Right ventricle myocardium superior (tissue), 1 donor: ENCODE data around the gene FASN. TPM values are rescaled to one million over a fixed set of nuclear protein-coding genes. Genes with fewer than 3 reads are reported as not detected.

Experiments used
- ATAC-seq: fragments of 200-7000 bp; cut with Tn5 transposase; one replicate; pipeline ENCODE4 v1.9.1; 2020; ENCODE audit warnings: mild to moderate bottlenecking; ENCODE audit not compliant: poor library complexity
- DNase-seq: peaks from one replicate; pipeline ENCODE4 v3.0.0-alpha.2; 2020
- intact Hi-C: fragments of 100-400 bp; cut with DNase I; formaldehyde crosslinking; loops from one replicate; pipeline ENCODE4 v1.11.2; 2022
- total RNA-seq: library from RNA; stranded (reverse); fragmentation: NEBNext Ultra II Directional; extraction: Animal tissue kit (Norgen Biotek cat#: 25700); gene quantifications from one replicate; pipeline ENCODE4 v1.2.1, GENCODE V29; 2021
- donor health status: DM: no; HTN: yes; CAD: no; lungs with severe emphysema.

FASN gene
- total RNA-seq, 1 donor from 2014 or later = 23.0 TPM

DNA sequence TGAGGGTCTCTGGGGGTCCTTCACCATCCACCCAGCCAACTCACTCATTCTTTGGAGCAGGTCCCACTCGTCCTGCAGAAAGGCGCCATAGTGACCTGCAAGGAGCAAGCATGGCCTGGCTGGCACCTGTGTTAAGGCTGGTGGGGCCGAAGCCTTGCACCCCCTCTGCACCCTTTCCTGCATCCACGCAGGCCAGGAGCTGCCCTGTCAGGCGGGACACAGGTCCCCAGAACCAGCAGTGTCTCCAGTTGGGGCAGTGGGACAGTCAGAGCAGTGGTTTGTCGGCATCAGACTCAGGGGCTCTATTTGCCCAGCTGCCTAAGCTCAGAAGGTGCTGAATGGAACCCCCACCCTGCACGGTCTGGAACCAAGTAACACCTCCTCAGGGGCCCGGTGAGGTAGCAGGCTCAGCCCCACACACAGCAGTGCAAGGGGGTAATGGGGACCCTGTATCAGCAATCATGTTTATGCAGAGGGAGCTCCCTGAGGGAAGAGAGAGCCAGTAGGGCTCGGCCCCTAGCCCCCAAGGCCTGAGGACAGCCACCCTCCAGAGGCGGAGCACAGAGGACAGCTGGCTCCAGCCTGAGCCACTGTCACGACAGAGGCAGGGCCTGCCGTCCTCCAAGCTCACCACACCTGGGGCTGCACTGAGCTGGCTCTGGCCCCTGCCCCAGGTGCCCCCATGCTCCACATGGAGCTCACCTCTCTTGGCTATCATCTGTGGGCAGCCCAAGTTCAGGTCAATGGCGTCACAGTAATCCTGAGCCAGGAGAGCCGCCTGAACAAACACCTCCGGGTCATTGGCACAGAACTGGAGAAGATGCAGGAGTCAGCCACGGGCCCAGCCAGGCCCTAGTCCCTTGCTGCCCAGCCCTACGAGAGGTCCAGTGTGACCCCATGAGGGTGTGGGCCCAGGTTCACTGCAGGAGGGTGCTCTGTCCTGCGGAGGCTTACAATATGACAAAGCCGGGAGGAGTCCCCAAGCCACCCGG lies 34.3 kb downstream of the FASN start:
- DNase-seq (no peak), ATAC-seq (no peak)
- intact Hi-C loops = no loop called here

DNA sequence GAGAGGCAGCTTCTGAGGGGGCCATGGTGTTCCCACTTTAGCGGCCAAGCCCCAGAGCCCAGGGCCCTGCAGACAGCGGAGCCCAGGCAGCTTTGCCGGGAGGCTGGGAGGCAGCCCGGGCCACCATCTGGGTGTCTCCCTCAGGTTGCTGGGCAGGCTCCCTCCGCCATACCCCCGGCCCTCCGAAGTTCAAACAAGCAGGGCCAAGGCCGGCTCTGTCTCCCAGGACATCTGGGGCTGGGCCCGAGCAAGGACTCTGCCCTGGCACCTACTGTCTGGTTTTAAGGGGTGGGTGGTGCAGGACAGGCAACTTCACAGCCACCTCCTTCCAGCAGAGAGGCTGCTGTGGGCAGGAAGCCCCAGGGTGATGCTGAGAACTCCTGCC lies 35.1 kb downstream of the FASN start:
- no peak for DNase-seq
- ATAC-seq = no peak
- intact Hi-C loops = no loop called here

DNA sequence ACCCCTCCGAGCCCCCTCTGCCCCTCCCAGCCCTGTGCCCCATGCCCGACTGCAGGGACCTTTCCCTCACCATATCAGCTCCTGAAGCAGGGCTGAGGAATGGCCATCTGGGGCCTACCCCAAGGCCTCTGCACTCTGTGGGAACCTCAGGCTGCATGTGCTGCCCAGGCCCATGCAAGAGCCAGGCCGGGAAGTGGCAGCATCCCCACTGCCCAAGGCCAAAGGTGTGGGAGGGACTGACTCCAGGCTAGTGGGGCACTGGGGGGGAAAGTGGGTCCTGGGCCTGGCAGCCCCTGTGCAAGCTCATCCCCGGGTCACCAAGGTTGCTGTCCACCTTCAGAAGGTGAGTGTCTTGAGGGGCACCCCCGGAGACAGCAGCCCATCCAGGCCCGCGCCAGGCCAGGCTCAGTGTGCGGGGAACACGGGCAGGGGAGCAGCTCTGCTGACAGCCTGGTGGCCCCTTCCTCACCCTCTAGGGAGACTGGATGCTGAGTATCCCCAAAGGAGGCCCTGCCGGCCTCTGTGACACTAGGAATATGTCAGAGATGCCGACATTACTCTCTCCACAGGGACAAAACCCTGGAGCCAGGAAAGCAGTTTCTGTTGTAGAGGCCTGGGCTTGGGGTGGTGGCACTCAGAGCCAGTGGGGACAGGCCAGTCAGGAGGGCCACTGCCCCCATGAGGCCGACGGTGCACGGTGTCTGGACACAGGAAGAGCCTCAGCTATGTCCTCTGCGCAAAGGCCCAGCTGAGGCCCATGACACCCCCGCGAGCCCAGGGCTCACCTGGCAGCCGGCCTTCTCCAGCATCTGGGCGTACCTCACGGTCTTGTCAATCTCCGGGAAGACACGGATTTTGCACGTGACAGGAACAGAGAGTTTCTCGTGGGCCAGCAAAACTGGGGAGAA lies 35.7 kb downstream of the FASN start:
- intact Hi-C loops = no loop called here
- no peak for ATAC-seq
- DNase-seq = no peak

DNA sequence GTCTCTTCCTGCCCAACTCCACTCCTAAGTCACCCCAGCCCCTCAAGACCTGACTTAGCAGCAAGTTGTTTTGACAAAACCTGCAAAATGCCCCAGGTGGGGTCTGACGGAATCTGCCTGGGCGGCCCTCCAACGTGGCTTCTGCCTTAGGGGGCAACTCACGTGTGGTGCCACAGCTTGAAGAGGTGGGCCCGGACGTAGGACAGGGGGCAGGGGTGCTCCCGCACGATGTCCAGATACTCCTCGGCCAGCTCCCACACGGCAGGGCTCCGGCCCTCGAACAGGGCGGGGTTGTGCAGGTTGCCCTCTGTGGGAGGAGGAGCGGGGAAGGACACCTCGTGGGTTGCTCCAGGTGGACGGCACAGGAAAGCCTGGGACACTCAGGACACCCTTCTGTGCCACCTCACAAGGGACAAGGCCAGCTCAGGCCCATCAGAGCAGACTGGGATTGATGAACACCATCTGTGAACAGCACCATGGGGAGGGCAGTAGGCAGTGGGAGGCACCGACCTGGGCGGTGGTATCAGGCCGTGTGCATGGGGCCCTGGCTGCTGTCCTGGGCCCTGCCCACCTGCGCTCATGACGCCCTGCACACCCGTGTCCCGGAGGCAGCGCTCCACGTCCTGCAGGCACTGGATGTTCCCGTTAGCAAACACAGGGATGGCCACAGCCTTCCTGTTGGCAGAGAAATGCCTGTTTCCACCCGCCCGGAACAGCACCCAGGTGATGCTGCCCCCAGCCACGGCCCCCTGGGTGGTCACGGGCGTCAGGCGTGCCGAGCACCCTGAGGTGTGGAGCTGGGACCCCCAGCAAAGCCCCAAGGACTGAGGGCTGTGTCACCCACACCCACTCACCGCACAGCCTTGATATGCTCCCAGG lies 36.8 kb downstream of the FASN start:
- no peak for DNase-seq
- no peak for ATAC-seq
- intact Hi-C loops = no loop called here

DNA sequence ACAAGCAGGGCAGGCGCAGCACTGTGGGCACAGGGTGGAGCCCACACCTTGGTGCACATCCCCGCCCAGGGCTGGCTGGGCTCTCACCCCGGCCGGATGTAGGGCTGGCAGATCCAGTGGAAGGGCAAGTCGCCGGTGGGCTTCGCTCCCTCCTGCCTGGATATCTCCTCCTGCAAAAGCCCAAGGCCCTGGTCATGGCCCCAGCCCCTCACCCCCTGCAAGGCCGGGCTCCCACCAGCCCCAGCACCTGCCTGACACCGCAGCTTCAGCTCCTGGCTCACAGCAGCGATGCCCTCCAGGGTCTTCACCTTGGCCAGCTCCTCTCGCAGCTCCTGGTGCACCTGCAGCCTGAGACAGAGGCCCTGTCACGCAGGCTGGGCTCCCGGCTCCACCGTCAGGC lies 37.4 kb downstream of the FASN start:
- intact Hi-C loops = no loop called here
- no peak for ATAC-seq
- no peak for DNase-seq

DNA sequence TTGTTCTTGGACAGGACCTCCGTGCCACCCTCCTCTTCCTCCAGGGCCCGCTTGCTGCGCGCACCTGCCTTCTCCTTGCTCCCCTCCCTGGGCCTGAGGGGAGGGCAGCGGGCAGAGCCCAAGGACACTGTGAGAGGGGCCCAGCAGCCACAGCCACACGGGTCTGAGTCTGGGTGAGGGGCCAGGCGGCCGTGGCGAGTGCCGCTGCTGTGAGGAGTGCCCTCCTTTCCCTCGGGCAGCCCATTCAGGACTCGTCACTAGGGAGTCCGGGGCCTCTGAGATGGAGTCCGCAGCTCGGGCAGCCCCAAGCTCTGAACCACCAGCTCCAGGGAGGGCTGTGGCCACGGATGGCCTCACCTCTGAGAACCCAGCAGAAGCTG lies 38.0 kb downstream of the FASN start:
- intact Hi-C loops = no loop called here
- DNase-seq = no peak
- ATAC-seq = no peak

DNA sequence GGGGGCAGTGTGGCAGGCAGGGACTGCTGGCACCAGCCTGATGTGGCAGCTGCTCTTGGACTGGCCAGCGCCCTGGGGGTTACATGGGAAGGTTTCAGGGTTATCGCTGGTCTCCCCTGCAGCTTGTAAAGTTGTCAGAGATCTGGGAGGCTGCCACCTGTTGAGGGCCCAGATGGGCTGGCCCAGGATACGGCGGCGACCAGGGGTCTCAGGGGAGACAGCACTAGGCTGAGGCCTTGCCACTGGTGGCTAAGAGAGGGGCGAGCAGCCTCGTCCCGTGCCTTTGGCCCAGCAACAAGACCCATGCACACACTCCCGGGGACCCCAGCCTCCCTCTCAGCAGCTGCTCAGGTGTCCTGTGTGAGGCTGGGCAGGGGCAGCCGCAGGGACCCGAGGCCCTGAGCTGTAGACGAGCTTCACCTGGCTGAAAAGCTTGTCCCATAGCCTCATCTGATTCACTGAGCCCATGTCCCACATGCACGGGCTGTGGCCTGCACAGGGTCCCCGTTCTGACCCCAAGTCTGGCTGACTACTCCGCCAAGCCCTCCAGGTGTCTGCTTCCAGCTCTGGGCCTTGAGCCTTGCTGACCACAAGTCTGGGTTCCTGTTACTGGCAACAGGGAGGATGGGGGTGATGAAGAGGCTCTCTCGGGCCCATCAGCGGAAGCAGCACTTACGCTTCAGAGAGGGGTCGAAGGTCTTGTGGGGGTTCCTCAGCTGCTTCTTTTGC lies 38.6 kb downstream of the FASN start:
- ATAC-seq = no peak
- DNase-seq = peak; percentile 35
- intact Hi-C loops = no loop called here

DNA sequence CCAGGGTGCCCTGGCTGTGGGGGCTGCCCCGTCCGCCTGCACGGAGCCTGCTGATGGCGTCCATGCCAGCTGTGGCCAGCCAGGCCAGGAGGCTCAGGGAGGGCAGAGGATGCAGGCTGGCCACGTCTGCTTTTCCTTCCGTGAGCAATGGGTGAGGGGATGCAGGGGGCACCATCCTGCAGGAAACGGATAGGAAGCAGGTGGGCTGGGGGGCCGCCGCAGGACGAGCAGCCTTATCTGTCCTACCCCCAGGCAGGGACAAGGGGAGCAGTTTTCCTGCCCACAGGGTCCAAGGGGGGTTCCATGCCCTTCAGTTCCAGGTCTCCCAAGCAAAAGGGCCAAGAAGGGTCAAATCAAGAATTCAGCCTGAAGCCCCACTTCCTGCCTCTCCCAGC lies 39.2 kb downstream of the FASN start:
- intact Hi-C loops = no loop called here
- DNase-seq = no peak
- no peak for ATAC-seq

DNA sequence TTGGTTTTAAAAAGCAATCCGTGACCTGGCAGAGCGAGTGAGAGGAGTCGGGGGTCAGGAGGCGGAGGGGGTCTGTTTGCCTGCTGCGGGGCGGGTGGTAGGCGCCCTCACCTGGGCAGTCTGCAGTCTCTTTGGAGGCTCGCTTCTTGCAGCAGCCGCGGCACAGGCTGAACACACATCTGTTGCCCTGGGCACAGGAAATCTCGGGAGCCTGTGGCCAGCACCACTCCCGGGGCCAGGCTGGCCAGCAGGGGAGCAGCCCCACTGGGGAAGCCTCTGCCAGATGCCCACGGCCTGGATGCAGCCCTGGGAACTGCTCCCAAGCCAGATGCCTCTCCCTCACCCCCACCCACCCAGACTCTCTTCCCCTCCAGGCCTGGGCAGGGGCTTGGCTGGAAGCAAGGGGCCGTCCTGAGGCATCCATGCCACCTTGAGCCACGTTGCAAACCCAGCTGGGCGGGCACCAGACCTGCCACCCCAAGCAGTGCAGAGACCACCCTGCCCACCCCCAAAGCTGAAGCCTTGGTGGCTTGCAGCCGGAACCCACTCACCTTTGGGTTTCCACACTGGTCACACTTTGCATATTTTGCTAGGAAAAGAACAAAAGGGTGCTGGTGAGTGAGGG lies 39.7 kb downstream of the FASN start:
- ATAC-seq (no peak), DNase-seq (no peak)
- intact Hi-C loops = no loop called here

DNA sequence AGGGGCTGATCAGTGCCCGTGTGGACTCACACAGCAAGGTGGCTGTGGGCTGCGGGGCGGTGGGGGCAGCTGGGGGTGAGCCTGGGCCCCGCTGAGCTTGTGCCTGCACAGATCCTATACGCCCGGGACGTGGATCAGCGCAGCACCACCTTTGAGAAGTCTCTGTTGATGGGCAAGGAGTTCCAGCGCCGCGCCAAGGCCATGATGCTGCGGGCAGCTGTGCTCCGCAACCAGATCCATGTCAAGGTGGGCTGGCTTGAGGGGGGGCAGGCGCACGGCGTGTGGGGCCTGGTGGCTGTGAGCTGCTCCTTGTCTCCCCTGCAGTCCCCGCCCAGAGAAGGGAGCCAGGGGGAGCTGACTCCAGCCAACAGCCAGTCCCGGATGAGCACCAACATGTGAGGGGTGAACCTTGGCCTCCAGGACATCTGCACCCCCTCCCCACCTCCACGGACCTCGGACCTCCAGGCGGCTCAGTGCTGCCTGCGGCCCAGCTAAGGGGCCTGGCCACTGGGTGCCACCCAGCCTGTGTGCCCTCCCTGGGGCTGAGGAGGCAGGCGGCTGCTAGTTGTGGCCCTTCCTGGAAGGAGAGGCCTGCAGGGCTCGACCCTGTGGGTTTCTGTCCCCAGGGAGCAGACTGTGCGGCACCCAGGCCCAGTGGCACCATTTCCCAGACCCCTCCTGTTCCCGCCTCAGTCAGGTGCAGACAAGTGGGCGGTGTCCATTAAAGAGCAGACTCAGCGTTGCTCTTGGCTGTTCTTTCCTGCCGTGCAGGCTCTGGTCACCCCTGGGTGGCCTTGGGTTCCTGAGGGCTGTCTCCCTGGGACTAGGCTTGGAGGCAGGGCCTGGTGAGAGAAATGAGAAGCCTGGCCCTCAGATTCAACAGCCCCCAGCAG lies 41.1 kb downstream of the FASN start:
- intact Hi-C loops = no loop called here
- ATAC-seq (no peak), DNase-seq (no peak)

DNA sequence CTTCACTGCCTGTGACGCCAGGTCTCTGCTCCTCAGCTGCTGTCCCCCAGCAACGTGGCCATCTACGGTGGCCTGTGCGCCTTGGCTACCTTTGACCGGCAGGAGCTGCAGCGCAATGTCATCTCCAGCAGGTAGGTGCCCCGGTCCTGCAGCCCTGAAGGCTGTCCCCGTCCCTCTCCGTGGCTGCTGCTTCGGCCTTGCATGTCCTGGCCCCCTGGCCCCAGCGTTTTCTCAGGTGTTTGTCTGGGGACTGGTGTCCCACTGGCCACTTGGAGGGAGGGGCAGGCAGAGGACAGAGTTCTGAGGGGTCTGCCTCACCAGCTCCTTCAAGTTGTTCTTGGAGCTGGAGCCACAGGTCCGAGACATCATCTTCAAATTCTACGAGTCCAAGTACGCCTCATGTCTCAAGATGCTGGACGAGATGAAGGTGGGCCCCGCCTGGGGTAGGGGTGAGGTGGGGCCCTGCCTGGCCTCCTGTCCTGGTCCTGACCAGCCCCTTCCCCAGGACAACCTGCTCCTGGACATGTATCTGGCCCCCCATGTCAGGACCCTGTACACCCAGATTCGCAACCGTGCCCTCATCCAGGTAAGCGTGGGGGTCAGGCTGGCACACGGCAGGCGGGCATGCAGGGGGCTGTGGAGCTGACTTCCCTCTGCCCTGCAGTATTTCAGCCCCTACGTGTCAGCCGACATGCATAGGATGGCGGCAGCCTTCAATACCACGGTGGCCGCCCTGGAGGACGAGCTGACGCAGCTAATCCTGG lies 41.9 kb downstream of the FASN start:
- DNase-seq (no peak), ATAC-seq (no peak)
- intact Hi-C loops = no loop called here

DNA sequence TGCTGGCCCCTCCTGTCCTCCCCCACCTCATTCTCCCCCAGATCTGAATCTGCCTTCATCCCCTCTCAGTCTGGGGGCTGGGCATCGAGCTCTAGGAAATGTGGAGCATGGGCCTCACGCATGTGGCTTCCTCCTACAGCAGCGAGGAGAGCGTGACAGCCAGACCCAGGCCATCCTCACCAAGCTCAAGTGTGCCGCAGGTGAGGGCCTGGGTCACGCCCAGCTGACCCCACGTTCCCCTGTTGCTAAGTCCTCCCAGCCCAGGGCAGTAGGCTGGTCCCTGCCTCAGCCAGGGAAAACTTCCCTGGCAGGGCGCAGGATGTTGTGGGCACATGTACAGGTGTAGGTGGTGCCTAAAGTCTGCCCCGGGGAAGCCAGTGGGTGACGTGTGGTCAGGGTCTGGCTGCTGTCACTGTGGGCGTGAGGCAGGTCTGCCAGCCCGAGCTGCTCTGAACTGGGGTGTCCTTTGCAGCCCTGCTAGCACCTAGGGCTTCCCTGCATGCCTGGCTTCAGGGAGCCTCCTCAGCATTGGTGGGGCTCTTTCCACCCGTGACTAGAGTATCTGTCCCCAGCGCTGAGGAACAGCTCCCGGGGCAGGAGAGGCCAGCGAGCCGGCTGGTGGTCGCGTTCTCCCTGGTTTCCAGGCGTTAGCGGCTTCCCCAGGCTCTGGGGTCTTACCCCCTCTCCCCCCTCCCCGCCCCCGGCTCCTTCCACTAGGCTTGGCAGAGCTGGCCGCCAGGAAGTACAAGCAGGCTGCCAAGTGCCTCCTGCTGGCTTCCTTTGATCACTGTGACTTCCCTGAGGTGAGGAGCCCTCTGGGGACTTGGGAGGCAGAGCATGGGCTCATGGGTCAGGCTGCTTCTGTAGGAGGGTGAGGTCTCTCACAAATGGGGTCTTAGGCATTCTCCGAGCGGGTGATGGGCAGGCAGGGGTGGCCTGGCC lies 42.7 kb downstream of the FASN start:
- no peak for ATAC-seq
- no peak for DNase-seq
- intact Hi-C loops = no loop called here

DNA sequence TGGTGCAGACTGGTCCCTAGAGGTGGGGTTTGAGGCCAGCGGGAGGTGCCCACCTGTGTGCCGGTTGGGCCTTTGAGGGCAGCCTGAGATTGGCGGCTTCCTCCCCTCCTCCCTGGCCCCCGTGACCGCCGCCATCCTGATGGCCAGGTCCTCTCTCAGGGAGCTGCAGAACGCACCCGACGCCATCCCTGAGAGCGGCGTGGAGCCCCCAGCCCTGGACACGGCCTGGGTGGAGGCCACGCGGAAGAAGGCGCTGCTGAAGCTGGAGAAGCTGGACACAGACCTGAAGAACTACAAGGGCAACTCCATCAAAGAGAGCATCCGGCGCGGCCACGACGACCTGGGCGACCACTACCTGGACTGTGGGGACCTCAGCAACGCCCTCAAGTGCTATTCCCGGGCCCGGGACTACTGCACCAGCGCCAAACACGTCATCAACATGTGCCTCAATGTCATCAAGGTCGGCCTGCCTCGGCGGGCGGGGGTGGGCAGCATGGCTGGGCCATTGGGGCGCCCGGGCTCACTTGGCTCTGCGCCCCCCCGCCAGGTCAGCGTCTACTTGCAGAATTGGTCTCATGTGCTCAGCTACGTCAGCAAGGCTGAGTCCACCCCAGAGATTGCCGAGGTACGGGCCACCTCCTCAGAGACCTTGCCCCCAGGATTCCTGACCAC lies 43.5 kb downstream of the FASN start:
- intact Hi-C loops = no loop called here
- ATAC-seq (no peak), DNase-seq (no peak)

DNA sequence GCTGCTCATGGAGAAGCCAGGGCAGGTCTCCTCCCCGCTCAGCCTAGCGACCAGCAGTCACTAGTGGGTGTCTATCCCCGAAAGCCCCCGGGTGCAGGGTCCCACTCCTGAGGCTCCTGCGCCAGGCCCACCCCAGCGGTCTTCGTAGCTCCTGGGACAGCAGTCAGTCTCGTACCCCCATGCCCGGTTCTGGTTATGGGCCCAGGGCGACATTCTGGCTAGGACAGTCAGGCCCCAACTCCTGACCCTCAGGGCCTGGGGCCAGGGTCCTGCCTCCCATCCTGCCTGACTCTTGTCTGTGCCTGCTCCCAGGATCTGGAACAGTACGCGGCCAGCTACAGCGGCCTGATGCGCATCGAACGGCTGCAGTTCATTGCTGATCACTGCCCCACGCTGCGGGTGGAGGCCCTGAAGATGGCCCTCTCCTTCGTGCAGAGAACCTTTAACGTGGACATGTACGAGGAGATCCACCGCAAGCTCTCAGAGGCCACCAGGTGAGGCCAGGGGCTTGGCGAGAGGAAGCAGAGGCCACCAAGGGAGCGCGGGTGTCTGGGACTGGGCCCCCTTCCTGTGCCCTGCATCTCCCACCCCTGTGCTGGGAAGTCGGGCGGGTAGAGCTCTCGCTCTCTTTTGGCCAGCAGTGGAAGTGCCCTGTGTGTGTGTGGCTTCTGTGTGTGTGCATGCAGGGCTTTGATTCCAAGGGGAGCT lies 44.3 kb downstream of the FASN start:
- ATAC-seq = no peak
- no peak for DNase-seq
- intact Hi-C loops = no loop called here
